OCI-LY3 (cell line): Measurements from ENCODE around the gene SASH1.

Experiments
- CTCF ChIP-seq: fragments of 200-600, 300-600 bp; sonication (generic); IDR thresholded peaks from 2 replicates; pipeline ENCODE4 v1.5.1; 2014; ENCODE audit warnings: antibody characterized with exemption, low read length, low read depth
- EZH2phosphoT487 ChIP-seq: fragments of 200-600 bp; shearing (Covaris generic); IDR thresholded peaks from 2 replicates; pipeline ENCODE4 v1.6.1; 2018; ENCODE audit warnings: antibody characterized with exemption, mixed run types, low read depth

GRCh38 chr6:148367411-148368024 lies 24.9 kb downstream of the SASH1 start:
- TF ChIP-seq CTCF, result no peak
- no peak for TF ChIP-seq EZH2phosphoT487
